ENCODE results near the gene LMX1B.
"Not testable (repeated sequence)": the region's sequence is repeated elsewhere in the genome, so short reads cannot be mapped to it uniquely, and the experiment has no call there.

Gene LMX1B

DNA sequence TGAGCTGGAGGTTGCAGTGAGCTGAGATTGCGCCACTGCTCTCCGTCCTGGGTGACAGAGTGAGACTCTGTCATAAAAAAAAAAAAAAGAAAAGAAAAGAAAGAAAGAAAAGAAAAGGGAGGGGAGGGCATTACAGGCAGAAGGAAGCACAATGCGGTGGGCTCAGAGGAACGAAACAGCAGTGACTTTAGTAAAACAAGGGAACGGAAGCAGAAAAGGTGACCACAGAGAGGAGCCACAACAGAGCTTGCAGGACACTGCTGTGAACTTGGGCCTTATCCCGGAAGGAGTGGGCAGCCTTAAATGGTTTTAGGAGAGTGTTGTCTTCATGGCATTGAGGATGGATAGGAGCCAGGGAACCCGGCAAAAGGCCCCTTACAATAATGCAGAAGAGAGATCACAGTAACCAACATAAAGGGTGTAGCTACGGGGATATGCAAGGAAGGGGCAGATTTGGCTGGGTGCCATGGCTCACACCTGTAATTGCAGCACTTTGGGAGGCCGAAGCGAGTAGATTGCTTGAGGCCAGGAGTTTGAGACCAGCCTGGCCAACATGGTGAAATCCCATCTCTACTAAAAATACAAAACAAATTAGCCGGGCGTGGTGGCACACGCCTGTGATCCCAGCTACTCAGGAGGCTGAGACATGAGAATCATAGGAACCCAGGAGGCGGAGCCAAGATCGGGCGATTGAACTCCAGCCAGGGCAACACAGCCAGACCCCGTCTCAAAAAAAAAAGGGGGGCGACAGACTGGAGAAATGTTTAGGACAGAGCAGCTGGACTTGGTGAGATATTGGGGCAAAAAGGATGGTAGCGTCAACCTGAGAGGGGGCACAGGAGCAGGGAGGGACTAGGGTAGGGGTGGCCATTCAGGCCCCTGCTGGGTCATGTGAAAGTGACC is 107.2 kb downstream of the LMX1B start:
- Mint-ChIP-seq H3K36me3 (ENCODE audit: insufficient read depth) (peaks cover 15% of the 10 kb centered on the region), H3K9me3 (no peaks in the 10 kb centered on the region), H3K27me3 (peaks cover 4% of the 10 kb centered on the region), H3K27ac (ENCODE audit: low read depth) (peak overlapping the region; percentile 97), H3K4me1 (peaks cover 56% of the 10 kb centered on the region), H3K4me3 (peak overlapping the region; percentile 85)
- DNase-seq (ENCODE audit: low spot score in 2 of 2) (no peak), ATAC-seq (replicated peaks; ENCODE audit: extremely low read depth, poor library complexity, severe bottlenecking) (no peak)

DNA sequence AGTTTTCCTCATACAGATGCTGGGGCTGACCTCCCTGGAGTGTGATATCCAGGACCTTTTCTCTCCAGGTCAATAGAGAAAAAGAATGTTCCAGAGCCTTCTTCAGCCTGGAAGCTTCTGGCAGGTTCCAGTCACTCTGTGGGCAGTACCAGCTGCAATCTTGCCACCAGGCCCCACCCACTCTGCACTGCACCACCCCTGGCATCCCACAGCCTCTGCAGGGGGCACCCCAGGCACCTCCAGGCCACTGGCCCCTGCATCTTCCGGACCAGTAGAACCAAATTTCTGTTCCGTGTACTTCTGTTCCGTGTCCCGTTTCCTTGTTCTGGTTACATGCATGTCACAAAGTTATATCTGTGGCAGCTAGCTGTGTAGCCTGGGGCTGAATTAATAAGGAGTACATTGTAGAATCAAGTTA is 107.8 kb downstream of the LMX1B start:
- DNase-seq (ENCODE audit: low spot score in 2 of 2) (no peak), ATAC-seq (replicated peaks; ENCODE audit: extremely low read depth, poor library complexity, severe bottlenecking) (no peak)
- Mint-ChIP-seq H3K4me3 (peak overlapping the region; percentile 85), H3K4me1 (peaks cover 56% of the 10 kb centered on the region), H3K36me3 (ENCODE audit: insufficient read depth) (peaks cover 15% of the 10 kb centered on the region), H3K27me3 (no peaks in the 10 kb centered on the region), H3K27ac (ENCODE audit: low read depth) (peak overlapping the region; percentile 97), H3K9me3 (no peaks in the 10 kb centered on the region)

DNA sequence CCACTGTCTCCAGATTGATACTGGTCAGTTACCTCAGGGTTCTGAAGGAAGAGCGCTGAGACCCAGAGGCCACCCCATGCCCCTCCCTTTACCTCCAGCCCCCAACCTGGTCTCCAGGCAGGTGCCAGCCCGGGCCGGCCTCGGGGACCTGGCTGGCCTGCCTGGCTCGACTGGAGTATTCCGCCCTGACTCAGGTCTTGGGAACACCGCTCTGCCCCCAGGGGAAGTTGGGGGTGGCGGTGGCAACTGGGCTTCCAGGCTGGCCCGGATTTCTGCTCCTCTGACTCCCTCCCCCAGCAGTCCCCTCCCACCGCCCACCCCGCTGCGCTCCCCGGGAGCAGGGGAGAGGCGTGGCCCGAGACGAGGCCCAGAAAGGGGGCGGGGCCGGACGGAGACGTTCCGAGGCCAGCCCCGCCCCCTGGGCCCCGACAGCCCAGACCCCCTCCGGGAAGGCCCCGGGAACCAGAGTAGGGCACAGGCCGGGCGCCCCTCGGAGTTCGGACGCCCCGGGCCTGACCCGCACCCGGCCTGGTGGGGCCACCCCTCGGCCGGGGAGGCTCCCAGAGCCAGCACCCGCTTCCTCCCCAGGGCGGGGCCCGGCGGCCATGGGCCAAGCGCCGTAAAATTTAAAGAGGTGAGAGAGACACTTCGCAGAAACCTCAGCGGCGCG is 108.7 kb downstream of the LMX1B start:
- peak; percentile 54 for ATAC-seq (replicated peaks; ENCODE audit: extremely low read depth, poor library complexity, severe bottlenecking)
- Mint-ChIP-seq H3K9me3 (no peaks in the 10 kb centered on the region), H3K4me1 (peaks cover 56% of the 10 kb centered on the region), H3K36me3 (ENCODE audit: insufficient read depth) (peaks cover 15% of the 10 kb centered on the region), H3K27ac (ENCODE audit: low read depth) (peak overlapping the region; percentile 97), H3K4me3 (peak overlapping the region; percentile 85), H3K27me3 (no peaks in the 10 kb centered on the region)
- DNase-seq (ENCODE audit: low spot score in 2 of 2): peak; percentile 61 to 71

DNA sequence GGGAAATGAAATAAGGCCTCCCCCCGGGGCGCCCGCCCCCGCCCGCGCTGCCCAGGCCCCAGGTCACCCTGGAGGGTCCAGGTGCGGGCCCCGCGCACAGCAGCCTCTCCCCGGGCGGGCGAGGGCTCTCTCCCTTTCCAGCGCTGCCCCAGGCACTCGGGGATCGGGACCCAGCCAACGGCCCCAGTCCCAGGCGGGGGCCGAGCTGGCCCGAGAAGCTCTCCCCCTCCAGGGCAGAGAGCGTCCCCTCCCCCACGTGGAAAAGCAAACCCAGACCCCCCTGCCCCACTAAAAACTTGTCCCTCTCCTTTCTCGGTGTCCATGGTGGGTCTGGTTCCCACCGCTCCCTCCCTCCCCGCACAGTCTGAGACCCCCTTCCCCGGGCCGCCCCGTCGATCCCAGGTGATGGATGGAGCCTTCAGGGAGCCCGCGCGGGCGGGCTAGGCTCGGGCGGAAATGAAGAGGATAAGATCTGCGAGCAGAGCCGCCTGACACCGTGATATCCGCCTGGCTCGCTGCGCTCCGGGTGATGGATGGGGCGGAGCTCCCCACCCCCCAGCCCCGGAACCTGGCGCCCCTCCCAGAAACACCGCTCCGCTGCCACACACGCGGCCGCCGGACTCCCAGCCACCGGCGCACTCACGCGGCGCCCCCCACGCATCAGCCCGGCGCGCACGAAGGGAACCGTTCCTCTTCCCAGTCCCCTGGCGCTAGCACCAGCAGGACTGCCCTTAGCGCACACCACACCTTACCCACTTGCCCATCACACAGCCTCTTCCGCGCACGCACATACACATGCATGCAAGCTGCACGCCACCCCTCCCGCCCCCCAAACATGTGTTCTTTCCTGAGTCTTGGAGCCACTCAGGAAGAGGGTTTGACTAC is 109.4 kb downstream of the LMX1B start:
- Mint-ChIP-seq H3K9me3 (no peaks in the 10 kb centered on the region), H3K27me3 (no peaks in the 10 kb centered on the region), H3K27ac (ENCODE audit: low read depth) (peak overlapping the region; percentile 85), H3K4me3 (peak overlapping the region; percentile 85), H3K4me1 (peaks cover 52% of the 10 kb centered on the region), H3K36me3 (ENCODE audit: insufficient read depth) (peaks cover 15% of the 10 kb centered on the region)
- ATAC-seq (replicated peaks; ENCODE audit: extremely low read depth, poor library complexity, severe bottlenecking): peak; percentile 74
- DNase-seq (ENCODE audit: low spot score in 2 of 2): peak in 1 of 2 donors; percentile 54

DNA sequence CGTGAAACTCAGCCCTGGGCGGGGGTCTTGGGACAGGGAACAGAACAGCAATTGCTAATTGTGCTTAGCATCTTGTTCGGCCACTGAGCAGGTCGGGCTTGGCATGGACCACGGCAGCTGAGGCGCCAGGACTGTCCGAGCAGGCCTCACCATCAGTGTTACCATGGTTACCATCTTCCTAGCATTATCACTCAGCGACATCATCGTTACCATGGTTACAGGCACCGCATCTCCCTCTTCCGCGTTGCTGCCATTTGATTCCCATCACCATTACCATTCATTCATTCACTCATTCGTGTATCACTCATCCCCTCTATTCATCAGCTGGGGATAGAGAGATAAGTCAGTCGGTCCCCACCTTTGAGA is 110.1 kb downstream of the LMX1B start:
- Mint-ChIP-seq H3K27me3 (no peaks in the 10 kb centered on the region), H3K36me3 (ENCODE audit: insufficient read depth) (peaks cover 15% of the 10 kb centered on the region), H3K4me1 (peaks cover 46% of the 10 kb centered on the region), H3K9me3 (no peaks in the 10 kb centered on the region), H3K27ac (ENCODE audit: low read depth) (peak overlapping the region; percentile 85), H3K4me3 (peak overlapping the region; percentile 85)
- ATAC-seq (replicated peaks; ENCODE audit: extremely low read depth, poor library complexity, severe bottlenecking): no peak
- no peak for DNase-seq (ENCODE audit: low spot score in 2 of 2)

DNA sequence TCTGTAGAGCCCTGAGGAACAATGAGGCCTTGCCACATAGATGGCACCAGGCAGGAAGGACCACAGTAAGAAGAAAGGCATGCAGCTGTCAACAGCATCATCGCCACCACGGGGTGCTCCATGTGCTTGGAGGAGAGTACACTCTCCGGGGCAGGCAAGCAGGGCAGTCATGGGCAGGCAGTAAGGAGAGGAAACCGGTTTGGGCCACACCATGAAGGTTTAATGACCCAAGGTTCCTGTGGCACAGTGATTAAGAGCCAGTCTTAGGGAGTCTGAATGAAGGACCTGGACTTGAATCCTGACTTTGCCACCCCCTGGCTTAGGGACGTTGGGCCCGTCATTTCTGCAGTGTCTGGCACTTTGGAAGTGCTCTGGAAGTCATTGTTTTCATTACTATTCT is 110.5 kb downstream of the LMX1B start:
- peaks cover 42% of the 10 kb centered on the region for H3K4me1 Mint-ChIP-seq
- DNase-seq (ENCODE audit: low spot score in 2 of 2): no peak
- peaks cover 14% of the 10 kb centered on the region for H3K36me3 Mint-ChIP-seq (ENCODE audit: insufficient read depth)
- H3K27me3 Mint-ChIP-seq: no peaks in the 10 kb centered on the region
- H3K27ac Mint-ChIP-seq (ENCODE audit: low read depth): peak overlapping the region; percentile 85
- H3K4me3 Mint-ChIP-seq: peak overlapping the region; percentile 85
- H3K9me3 Mint-ChIP-seq: no peaks in the 10 kb centered on the region
- no peak for ATAC-seq (replicated peaks; ENCODE audit: extremely low read depth, poor library complexity, severe bottlenecking)

DNA sequence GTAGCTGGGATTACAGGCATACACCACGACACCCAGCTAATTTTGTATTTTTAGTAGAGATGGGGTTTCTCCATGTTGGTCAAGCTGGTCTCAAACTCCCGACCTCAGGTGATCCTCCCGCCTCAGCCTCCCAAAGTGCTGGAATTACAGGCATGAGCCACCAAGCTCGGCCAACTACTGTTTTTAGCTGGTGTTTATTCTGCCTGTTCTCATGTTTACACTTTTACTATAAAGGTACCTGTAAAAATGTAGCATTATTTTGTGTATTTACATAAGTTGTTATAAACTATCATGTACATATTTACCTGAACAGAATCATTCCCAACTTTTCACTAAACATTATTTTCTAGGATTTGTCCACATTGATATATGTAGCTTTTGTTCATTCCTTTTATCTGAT is 111.8 kb downstream of the LMX1B start:
- peaks cover 29% of the 10 kb centered on the region for H3K4me1 Mint-ChIP-seq
- ATAC-seq (replicated peaks; ENCODE audit: extremely low read depth, poor library complexity, severe bottlenecking); DNase-seq (ENCODE audit: low spot score in 2 of 2); H3K4me3 Mint-ChIP-seq; H3K9me3 Mint-ChIP-seq; H3K27me3 Mint-ChIP-seq; H3K36me3 Mint-ChIP-seq (ENCODE audit: insufficient read depth); H3K27ac Mint-ChIP-seq (ENCODE audit: low read depth): not testable (repeated sequence)

DNA sequence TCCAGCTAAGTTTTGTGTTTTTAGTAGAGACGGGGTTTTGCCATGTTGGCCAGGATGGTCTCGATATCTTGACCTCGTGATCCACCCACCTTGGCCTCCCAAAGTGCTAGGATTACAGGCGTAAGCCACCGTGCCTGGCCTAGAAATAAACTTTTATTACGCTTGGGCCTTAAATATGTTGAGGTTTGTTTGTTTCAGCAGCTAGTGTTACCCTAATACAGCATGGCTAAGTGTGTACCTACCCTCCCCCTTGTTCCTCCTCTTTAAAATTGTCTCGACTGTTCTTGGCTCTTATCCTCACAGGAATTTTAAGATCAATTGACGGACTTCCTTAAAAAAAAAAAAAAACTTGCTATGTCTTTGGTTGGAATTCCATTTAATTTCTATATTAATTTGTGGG is 114.5 kb downstream of the LMX1B start:
- H3K36me3 Mint-ChIP-seq (ENCODE audit: insufficient read depth); ATAC-seq (replicated peaks; ENCODE audit: extremely low read depth, poor library complexity, severe bottlenecking); H3K4me3 Mint-ChIP-seq; H3K27ac Mint-ChIP-seq (ENCODE audit: low read depth); H3K9me3 Mint-ChIP-seq; DNase-seq (ENCODE audit: low spot score in 2 of 2); H3K4me1 Mint-ChIP-seq; H3K27me3 Mint-ChIP-seq: not testable (repeated sequence)

DNA sequence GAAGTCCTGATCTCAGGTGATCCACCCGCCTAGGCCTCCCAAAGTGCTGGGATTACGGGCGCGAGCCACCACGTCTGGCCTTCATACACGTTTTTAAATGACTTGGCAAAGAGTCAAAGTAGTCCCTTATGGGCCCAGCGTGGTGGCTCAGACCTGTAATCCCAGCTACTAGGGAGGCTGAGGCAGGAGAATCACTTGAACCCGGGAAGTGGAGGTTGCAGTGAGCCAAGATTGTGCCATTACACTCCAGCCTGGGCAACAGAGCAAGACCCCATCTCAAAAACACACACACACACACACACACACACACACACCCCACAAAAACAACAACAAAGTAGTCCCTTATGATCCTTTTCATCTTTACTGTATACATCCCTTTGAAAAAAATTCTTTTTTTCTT is 116.9 kb downstream of the LMX1B start:
- H3K27me3 Mint-ChIP-seq: peaks cover 25% of the 10 kb centered on the region
- not testable (repeated sequence) for H3K4me3 Mint-ChIP-seq; ATAC-seq (replicated peaks; ENCODE audit: extremely low read depth, poor library complexity, severe bottlenecking); H3K27ac Mint-ChIP-seq (ENCODE audit: low read depth); H3K36me3 Mint-ChIP-seq (ENCODE audit: insufficient read depth); H3K9me3 Mint-ChIP-seq; DNase-seq (ENCODE audit: low spot score in 2 of 2); H3K4me1 Mint-ChIP-seq

DNA sequence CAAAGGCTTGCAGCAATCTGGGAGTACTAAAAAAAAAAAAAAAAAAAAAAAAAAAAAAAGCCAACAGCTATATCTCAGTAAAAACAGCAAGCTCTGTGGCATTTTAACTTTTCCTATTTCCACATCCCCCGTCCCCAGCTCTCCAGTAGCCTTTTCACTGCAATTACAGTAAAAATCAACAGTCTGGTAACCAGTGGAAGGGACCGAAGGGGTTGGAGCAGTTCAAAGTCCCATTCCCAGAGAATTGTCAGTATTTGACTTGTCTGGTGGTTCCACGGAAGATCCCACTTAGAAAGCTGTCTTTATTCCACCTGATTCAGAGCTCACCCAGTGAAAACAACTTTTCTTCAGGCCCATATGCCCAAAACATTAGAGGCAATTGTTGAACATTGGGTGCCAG is 119.3 kb downstream of the LMX1B start:
- H3K9me3 Mint-ChIP-seq: peaks cover 15% of the 10 kb centered on the region
- ATAC-seq (replicated peaks; ENCODE audit: extremely low read depth, poor library complexity, severe bottlenecking) (no peak), DNase-seq (ENCODE audit: low spot score in 2 of 2) (no peak)
- H3K4me3 Mint-ChIP-seq: no peak overlapping the region
- no peaks in the 10 kb centered on the region for H3K36me3 Mint-ChIP-seq (ENCODE audit: insufficient read depth)
- no peak overlapping the region for H3K27ac Mint-ChIP-seq (ENCODE audit: low read depth)
- H3K4me1 Mint-ChIP-seq: no peaks in the 10 kb centered on the region
- H3K27me3 Mint-ChIP-seq: peaks cover 25% of the 10 kb centered on the region

DNA sequence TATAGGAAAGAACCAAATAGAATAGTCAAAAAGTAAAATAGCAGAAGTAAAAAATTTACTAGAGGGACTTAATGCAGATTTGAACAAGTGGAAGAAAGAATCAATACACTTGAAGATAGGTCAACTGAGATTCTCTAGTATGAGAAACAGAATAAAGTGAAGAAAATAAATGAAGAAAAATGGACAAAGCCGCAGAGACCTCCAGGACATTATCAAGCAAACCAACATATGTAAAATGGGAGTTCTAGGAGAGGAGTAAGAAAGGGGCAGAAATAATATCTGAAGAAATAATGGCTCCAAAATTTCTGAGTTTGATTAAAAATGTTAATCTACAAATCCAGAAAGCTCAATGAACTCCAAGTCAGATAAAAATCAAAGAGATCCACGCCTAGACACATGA is 121.1 kb downstream of the LMX1B start:
- DNase-seq (ENCODE audit: low spot score in 2 of 2) (no peak), ATAC-seq (replicated peaks; ENCODE audit: extremely low read depth, poor library complexity, severe bottlenecking) (no peak)
- Mint-ChIP-seq H3K9me3 (peaks cover 15% of the 10 kb centered on the region), H3K36me3 (ENCODE audit: insufficient read depth) (no peaks in the 10 kb centered on the region), H3K4me3 (no peak overlapping the region), H3K4me1 (no peaks in the 10 kb centered on the region), H3K27me3 (peaks cover 25% of the 10 kb centered on the region), H3K27ac (ENCODE audit: low read depth) (no peak overlapping the region)

DNA sequence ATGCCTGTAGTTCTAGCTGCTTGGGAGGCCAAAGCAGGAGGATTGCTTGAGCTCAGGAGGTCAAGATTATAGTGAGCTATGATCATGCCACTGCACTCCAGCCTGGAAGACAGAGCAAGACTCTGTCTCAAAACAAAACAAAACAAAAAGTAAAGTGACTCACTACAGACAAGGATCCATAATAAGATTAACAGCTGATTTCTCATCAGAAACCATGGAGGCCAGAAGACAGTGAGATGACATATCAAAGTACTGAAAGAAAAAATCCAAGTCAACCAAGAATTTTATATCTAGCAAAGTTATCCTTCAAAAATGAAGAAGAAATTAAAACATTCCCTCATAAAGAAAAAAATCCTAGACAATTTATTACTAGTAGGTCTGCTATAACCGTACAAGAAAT is 121.8 kb downstream of the LMX1B start:
- DNase-seq (ENCODE audit: low spot score in 2 of 2): no peak
- H3K27me3 Mint-ChIP-seq: peaks cover 25% of the 10 kb centered on the region
- H3K4me3 Mint-ChIP-seq: no peak overlapping the region
- no peaks in the 10 kb centered on the region for H3K36me3 Mint-ChIP-seq (ENCODE audit: insufficient read depth)
- no peak overlapping the region for H3K27ac Mint-ChIP-seq (ENCODE audit: low read depth)
- peaks cover 15% of the 10 kb centered on the region for H3K9me3 Mint-ChIP-seq
- H3K4me1 Mint-ChIP-seq: no peaks in the 10 kb centered on the region
- no peak for ATAC-seq (replicated peaks; ENCODE audit: extremely low read depth, poor library complexity, severe bottlenecking)

Measured in central memory CD8-positive, alpha-beta T cell (primary cell).